ENCODE results near the gene RERE.

DNA sequence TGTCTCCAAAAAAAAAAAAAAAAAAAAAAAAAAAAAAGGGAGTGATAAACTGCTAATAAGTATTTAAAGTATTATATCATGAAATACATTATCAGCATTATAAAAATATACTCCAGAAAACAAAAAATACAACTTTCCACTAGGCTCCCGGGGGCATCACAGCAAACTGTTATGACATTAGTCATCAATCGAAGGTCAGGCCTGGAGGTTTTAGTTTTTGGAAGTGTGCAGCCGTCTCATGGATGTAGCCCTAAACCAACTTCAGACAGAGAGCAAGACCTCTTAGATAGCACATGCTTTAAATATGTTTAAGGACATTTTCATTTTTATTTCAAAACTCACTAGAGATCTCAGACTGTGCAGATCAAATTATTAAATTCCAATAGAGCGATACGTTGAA is 106.3 kb downstream of the RERE start:
- TF ChIP-seq, protein P1, sequence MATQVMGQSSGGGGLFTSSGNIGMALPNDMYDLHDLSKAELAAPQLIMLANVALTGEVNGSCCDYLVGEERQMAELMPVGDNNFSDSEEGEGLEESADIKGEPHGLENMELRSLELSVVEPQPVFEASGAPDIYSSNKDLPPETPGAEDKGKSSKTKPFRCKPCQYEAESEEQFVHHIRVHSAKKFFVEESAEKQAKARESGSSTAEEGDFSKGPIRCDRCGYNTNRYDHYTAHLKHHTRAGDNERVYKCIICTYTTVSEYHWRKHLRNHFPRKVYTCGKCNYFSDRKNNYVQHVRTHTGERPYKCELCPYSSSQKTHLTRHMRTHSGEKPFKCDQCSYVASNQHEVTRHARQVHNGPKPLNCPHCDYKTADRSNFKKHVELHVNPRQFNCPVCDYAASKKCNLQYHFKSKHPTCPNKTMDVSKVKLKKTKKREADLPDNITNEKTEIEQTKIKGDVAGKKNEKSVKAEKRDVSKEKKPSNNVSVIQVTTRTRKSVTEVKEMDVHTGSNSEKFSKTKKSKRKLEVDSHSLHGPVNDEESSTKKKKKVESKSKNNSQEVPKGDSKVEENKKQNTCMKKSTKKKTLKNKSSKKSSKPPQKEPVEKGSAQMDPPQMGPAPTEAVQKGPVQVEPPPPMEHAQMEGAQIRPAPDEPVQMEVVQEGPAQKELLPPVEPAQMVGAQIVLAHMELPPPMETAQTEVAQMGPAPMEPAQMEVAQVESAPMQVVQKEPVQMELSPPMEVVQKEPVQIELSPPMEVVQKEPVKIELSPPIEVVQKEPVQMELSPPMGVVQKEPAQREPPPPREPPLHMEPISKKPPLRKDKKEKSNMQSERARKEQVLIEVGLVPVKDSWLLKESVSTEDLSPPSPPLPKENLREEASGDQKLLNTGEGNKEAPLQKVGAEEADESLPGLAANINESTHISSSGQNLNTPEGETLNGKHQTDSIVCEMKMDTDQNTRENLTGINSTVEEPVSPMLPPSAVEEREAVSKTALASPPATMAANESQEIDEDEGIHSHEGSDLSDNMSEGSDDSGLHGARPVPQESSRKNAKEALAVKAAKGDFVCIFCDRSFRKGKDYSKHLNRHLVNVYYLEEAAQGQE (IDR thresholded peaks at IDR 0.05; ENCODE audit: low read depth), result no peak
- TF ChIP-seq, protein P2, sequence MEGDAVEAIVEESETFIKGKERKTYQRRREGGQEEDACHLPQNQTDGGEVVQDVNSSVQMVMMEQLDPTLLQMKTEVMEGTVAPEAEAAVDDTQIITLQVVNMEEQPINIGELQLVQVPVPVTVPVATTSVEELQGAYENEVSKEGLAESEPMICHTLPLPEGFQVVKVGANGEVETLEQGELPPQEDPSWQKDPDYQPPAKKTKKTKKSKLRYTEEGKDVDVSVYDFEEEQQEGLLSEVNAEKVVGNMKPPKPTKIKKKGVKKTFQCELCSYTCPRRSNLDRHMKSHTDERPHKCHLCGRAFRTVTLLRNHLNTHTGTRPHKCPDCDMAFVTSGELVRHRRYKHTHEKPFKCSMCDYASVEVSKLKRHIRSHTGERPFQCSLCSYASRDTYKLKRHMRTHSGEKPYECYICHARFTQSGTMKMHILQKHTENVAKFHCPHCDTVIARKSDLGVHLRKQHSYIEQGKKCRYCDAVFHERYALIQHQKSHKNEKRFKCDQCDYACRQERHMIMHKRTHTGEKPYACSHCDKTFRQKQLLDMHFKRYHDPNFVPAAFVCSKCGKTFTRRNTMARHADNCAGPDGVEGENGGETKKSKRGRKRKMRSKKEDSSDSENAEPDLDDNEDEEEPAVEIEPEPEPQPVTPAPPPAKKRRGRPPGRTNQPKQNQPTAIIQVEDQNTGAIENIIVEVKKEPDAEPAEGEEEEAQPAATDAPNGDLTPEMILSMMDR (IDR thresholded peaks at IDR 0.05 in 2 of 3, conservative IDR thresholded peaks at IDR 0.05 in 1 of 3; ENCODE audit: borderline replicate concordance in 1 of 3, insufficient read depth in 1 of 3, low read depth in 2 of 3, low read length in 2 of 3), result no peak
- TF ChIP-seq POLR2AphosphoS5 (IDR thresholded peaks at IDR 0.05; ENCODE audit: low read depth, low read length), result no peak
- no peak for TF ChIP-seq SP1 (IDR thresholded peaks at IDR 0.05; ENCODE audit: low read depth)
- no peak for TF ChIP-seq POLR2A (IDR thresholded peaks at IDR 0.05; ENCODE audit: borderline replicate concordance, extremely low read depth, insufficient read depth, insufficient read length)
- TF ChIP-seq EZH2phosphoT487 (IDR thresholded peaks at IDR 0.05; ENCODE audit: borderline replicate concordance), result no peak
- TF ChIP-seq, protein P3, sequence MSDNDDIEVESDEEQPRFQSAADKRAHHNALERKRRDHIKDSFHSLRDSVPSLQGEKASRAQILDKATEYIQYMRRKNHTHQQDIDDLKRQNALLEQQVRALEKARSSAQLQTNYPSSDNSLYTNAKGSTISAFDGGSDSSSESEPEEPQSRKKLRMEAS (IDR thresholded peaks at IDR 0.05), result no peak
- TF ChIP-seq RAD21 (IDR thresholded peaks at IDR 0.05; ENCODE audit: low read depth), result no peak
- TF ChIP-seq JUND (IDR thresholded peaks at IDR 0.05), result no peak
- no peak for TF ChIP-seq YY1 (IDR thresholded peaks at IDR 0.05; ENCODE audit: extremely low read depth, insufficient replicate concordance, low read depth, low read length)
- TF ChIP-seq SIN3A (IDR thresholded peaks at IDR 0.05; ENCODE audit: low read depth), result no peak
- no peak for TF ChIP-seq EGR1 (IDR thresholded peaks at IDR 0.05; ENCODE audit: low read depth)
